Liver (tissue), 9 donors: ENCODE results near the gene CACNG3. TPM values are rescaled to one million over a fixed set of nuclear protein-coding genes. Genes with fewer than 3 reads are reported as not detected.
"Not testable (repeated sequence)": the region's sequence is repeated elsewhere in the genome, so short reads cannot be mapped to it uniquely, and the experiment has no call there.

Experiments
- DNase-seq: peaks from one replicate; pipeline ENCODE4 v3.0.0-alpha.2; 2017; ENCODE audit warnings: low spot score
- H3K27ac ChIP-seq, 2 donors: one replicate each; pipeline ENCODE4 v1.7.0; 2013; ENCODE audit warnings: inconsistent platforms in 2 of 2, low read length in 2 of 2, control low read depth in 1 of 2, low read depth in 1 of 2, mild to moderate bottlenecking in 1 of 2
- H3K27me3 ChIP-seq, 4 donors: one replicate each; pipeline versions ENCODE4 v1.6.1 to v1.7.0; 2013; ENCODE audit warnings: low read length in 3 of 4, inconsistent platforms in 1 of 4, mild to moderate bottlenecking in 1 of 4, moderate library complexity in 1 of 4; ENCODE audit not compliant: control insufficient read depth in 4 of 4, insufficient read depth in 4 of 4
- H3K36me3 ChIP-seq, 4 donors: one replicate each; pipeline versions ENCODE4 v1.6.1 to v1.7.0; 2013; ENCODE audit warnings: low read length in 3 of 4, mild to moderate bottlenecking in 3 of 4, low read depth in 1 of 4, moderate library complexity in 1 of 4; ENCODE audit not compliant: control insufficient read depth in 4 of 4, insufficient read depth in 3 of 4
- H3K4me1 ChIP-seq, 4 donors: one replicate each; pipeline versions ENCODE4 v1.6.1 to v1.7.0; 2013; ENCODE audit warnings: low read length in 3 of 4, mild to moderate bottlenecking in 3 of 4, moderate library complexity in 1 of 4; ENCODE audit not compliant: control insufficient read depth in 4 of 4, insufficient read depth in 4 of 4
- H3K4me3 ChIP-seq, 3 donors: one replicate each; pipeline versions ENCODE4 v1.6.1 to v1.7.0; 2013; ENCODE audit warnings: low read length in 3 of 3, control low read depth in 1 of 3, low read depth in 1 of 3, mild to moderate bottlenecking in 1 of 3
- H3K9ac ChIP-seq, 2 donors: one replicate each; pipeline ENCODE4 v1.7.0; 2013; ENCODE audit warnings: low read length in 2 of 2, mild to moderate bottlenecking in 2 of 2, moderate library complexity in 2 of 2, control low read depth in 1 of 2, low read depth in 1 of 2
- H3K9me3 ChIP-seq, 4 donors: one replicate each; pipeline versions ENCODE4 v1.6.1 to v1.7.0; 2013; ENCODE audit warnings: low read length in 3 of 4; ENCODE audit not compliant: control insufficient read depth in 4 of 4
- CTCF ChIP-seq: fragments of 150-350 bp; IDR thresholded peaks from 2 replicates; pipeline ENCODE4 v1.5.1; 2017; ENCODE audit warnings: improper control_type of control experiment, low read depth, low read length; ENCODE audit not compliant: missing input control
- FOXA1 ChIP-seq: IDR thresholded peaks from 2 replicates; pipeline ENCODE4 v1.6.1; 2016; ENCODE audit warnings: antibody characterized with exemption
- FOXA2 ChIP-seq: IDR thresholded peaks from 2 replicates; pipeline ENCODE4 v1.6.1; 2016; ENCODE audit warnings: antibody characterized with exemption
- GABPA ChIP-seq, 2 donors: IDR thresholded peaks in 1 of 2; conservative IDR thresholded peaks in 1 of 2; 2 replicates each; pipeline ENCODE4 v1.6.1; 2016; ENCODE audit warnings: antibody characterized with exemption in 2 of 2, mild to moderate bottlenecking in 1 of 2, moderate library complexity in 1 of 2
- HNF4A ChIP-seq, 2 donors: conservative IDR thresholded peaks; 2 replicates each; pipeline ENCODE4 v1.6.1; 2016; ENCODE audit warnings: antibody characterized with exemption in 2 of 2, mild to moderate bottlenecking in 2 of 2
- HNF4G ChIP-seq: IDR thresholded peaks from 2 replicates; pipeline ENCODE4 v1.6.1; 2016; ENCODE audit warnings: antibody characterized with exemption
- MAX ChIP-seq: IDR thresholded peaks from 2 replicates; pipeline ENCODE4 v1.6.1; 2016; ENCODE audit warnings: antibody characterized with exemption
- RAD21 ChIP-seq, 2 donors: IDR thresholded peaks; 2 replicates each; pipeline ENCODE4 v1.6.1; 2016; ENCODE audit warnings: antibody characterized with exemption in 2 of 2, mild to moderate bottlenecking in 2 of 2
- ZBTB33 ChIP-seq: IDR thresholded peaks from 2 replicates; pipeline ENCODE4 v1.6.1; 2016; ENCODE audit warnings: antibody characterized with exemption
- WGBS: extraction: QIAGEN DNeasy Blood & Tissue Kit; methylation state at CpG from one replicate; pipeline ENCODE4 v1.1.7; 2013; 5-methylcytosine and 5-hydroxymethylcytosine counted together
- polyA plus RNA-seq, 2 donors: library from polyadenylated mRNA; stranded (reverse) in 1 of 2; unstranded in 1 of 2; fragments of 200-250 nt in 1 of 2; fragments of >200 nt in 1 of 2; fragmentation: Nextera tagmentation in 1 of 2; extraction: Ambion mirVana in 1 of 2; gene quantifications; one replicate each; pipeline versions ENCODE4 v1.2.1 to v1.2.3, GENCODE V29; 2013 to 2015
- total RNA-seq, 2 donors: library from RNA; depleted of rRNA; stranded (reverse); fragments of >200 nt; gene quantifications; one replicate each; pipeline ENCODE4 v1.2.3, GENCODE V29; 2014
- donor health status: healthy.
- donor health status: healthy.
- donor health status: healthy.
- donor health status: healthy.
- donor health status: healthy.

The CACNG3 gene
- total and polyA plus RNA-seq, 4 donors: not detected

- no peak for DNase-seq
- 63% methylated on average over 5 of the region's 5 CpGs for WGBS
- no peak overlapping the region for H3K9ac ChIP-seq
- H3K27ac ChIP-seq: no peak overlapping the region
- peaks cover 0 to 12% (median 6%) of the 10 kb centered on the region in 4 donors for H3K9me3 ChIP-seq
- no peak overlapping the region for H3K4me3 ChIP-seq
- H3K4me1 ChIP-seq: no peaks in the 10 kb centered on the region
- TF ChIP-seq HNF4G (no peak), FOXA1 (no peak), FOXA2 (no peak), HNF4A (conservative IDR thresholded peaks at IDR 0.05) (no peak)
- no peaks in the 10 kb centered on the region for H3K27me3 ChIP-seq
- no peaks in the 10 kb centered on the region for H3K36me3 ChIP-seq
These were observed 21.4 kb upstream of the CACNG3 start for GRCh38 chr16:24234737-24235136.

- no peaks in the 10 kb centered on the region for H3K36me3 ChIP-seq
- no peaks in the 10 kb centered on the region for H3K27me3 ChIP-seq
- H3K27ac ChIP-seq: no peak overlapping the region
- 55% methylated on average over 2 of the region's 2 CpGs for WGBS
- no peaks in the 10 kb centered on the region for H3K4me1 ChIP-seq
- H3K4me3 ChIP-seq: no peak overlapping the region
- DNase-seq: no peak
- H3K9ac ChIP-seq: no peak overlapping the region
- H3K9me3 ChIP-seq: peaks cover 0 to 12% (median 6%) of the 10 kb centered on the region in 4 donors
- no peak for TF ChIP-seq MAX
- no peak for TF ChIP-seq ZBTB33
- no peak for TF ChIP-seq HNF4A (conservative IDR thresholded peaks at IDR 0.05)
- TF ChIP-seq GABPA (IDR thresholded peaks at IDR 0.05 in 1 of 2, conservative IDR thresholded peaks at IDR 0.05 in 1 of 2): no peak
- TF ChIP-seq CTCF: no peak
- TF ChIP-seq RAD21 (IDR thresholded peaks at IDR 0.05): no peak
- TF ChIP-seq FOXA2: no peak
These were observed 20.3 kb upstream of the CACNG3 start for GRCh38 chr16:24235806-24236205.

- not testable (repeated sequence) for H3K27me3 ChIP-seq, H3K27ac ChIP-seq, H3K4me1 ChIP-seq, H3K4me3 ChIP-seq, DNase-seq, H3K36me3 ChIP-seq, H3K9ac ChIP-seq
- 56% methylated on average over 2 of the region's 2 CpGs for WGBS
- peaks cover 0 to 12% (median 6%) of the 10 kb centered on the region in 4 donors for H3K9me3 ChIP-seq
These were observed 17.3 kb upstream of the CACNG3 start for GRCh38 chr16:24238846-24239245.
